ENCODE results near the gene IER5. TPM values are rescaled to one million over a fixed set of nuclear protein-coding genes. Genes with fewer than 3 reads are reported as not detected.

Gene IER5
- total and polyA plus RNA-seq, 2 of the 13 experiments (the other 11 are each of a cell fraction or from before 2014, with no cell fraction given), result 2.5 to 3.5 TPM

- peak; percentile 55; the same call in 1 of the 2 replicates for TF ChIP-seq PATZ1 (CRISPR knock-in tag; IDR thresholded peaks at IDR 0.05)
- TF ChIP-seq ZNF788 (CRISPR knock-in tag; IDR thresholded peaks at IDR 0.05; ENCODE audit: borderline replicate concordance), result peak; percentile 36; the same call in 1 of the 2 replicates
- no peak for TF ChIP-seq KLF13 (CRISPR knock-in tag; IDR thresholded peaks at IDR 0.05)
- TF ChIP-seq IRF9 (CRISPR knock-in tag; IDR thresholded peaks at IDR 0.05; ENCODE audit: borderline replicate concordance), result no peak
- TF ChIP-seq GMEB2 (CRISPR knock-in tag; IDR thresholded peaks at IDR 0.05; ENCODE audit: low read depth), result no peak
- TF ChIP-seq ZFP37 (CRISPR knock-in tag; IDR thresholded peaks at IDR 0.05; ENCODE audit: borderline replicate concordance), result no peak
- peak; percentile 43; the same call in 1 of the 2 replicates for TF ChIP-seq IKZF5 (CRISPR knock-in tag; IDR thresholded peaks at IDR 0.05)
- TF ChIP-seq ZNF724P (CRISPR knock-in tag; IDR thresholded peaks at IDR 0.05; ENCODE audit: borderline replicate concordance), result no peak
- no peak for TF ChIP-seq ZNF782 (CRISPR knock-in tag; IDR thresholded peaks at IDR 0.05; ENCODE audit: borderline replicate concordance)
- no peak for TF ChIP-seq RBAK (CRISPR knock-in tag; IDR thresholded peaks at IDR 0.05)
- TF ChIP-seq ZNF263 (CRISPR knock-in tag; IDR thresholded peaks at IDR 0.05), result no peak
- TF ChIP-seq ZMYM2 (CRISPR knock-in tag; IDR thresholded peaks at IDR 0.05), result no peak
- TF ChIP-seq NFIC (IDR thresholded peaks at IDR 0.05; ENCODE audit: low read length), result no peak
- TF ChIP-seq HNF1A (IDR thresholded peaks at IDR 0.05; ENCODE audit: low read depth), result 0 out of 2 replicates have a peak, but pooled peaks have one; percentile 12
- TF ChIP-seq HNF1A (CRISPR knock-in tag; IDR thresholded peaks at IDR 0.05; ENCODE audit: borderline replicate concordance), result 0 out of 2 replicates have a peak, but pooled peaks have one; percentile 32
- TF ChIP-seq IRX3 (CRISPR knock-in tag; IDR thresholded peaks at IDR 0.05; ENCODE audit: borderline replicate concordance, low read depth), result no peak
- no peak for TF ChIP-seq IRF2 (CRISPR knock-in tag; IDR thresholded peaks at IDR 0.05)
- no peak for TF ChIP-seq PREB (CRISPR knock-in tag; IDR thresholded peaks at IDR 0.05)
- no peak for TF ChIP-seq ETV6 (CRISPR knock-in tag; conservative IDR thresholded peaks at IDR 0.05)
Measured at GRCh38 chr1:181133441-181133951, 45.0 kb downstream of the IER5 start (continued).
